ENCODE measurements around the gene GATB.

GRCh38 chr4:151672996-151673395, 87.8 kb downstream of the GATB start:
- TF ChIP-seq BACH2 (CRISPR knock-in tag; IDR thresholded peaks at IDR 0.05; ENCODE audit: borderline replicate concordance) (no peak), ZC3H10 (CRISPR knock-in tag; IDR thresholded peaks at IDR 0.05) (no peak), CREB5 (CRISPR knock-in tag; IDR thresholded peaks at IDR 0.05; ENCODE audit: low read depth) (no peak), PATZ1 (CRISPR knock-in tag; IDR thresholded peaks at IDR 0.05; ENCODE audit: borderline replicate concordance) (no peak), POU6F1 (CRISPR knock-in tag; IDR thresholded peaks at IDR 0.05; ENCODE audit: borderline replicate concordance, low read depth) (no peak), ESRRG (CRISPR knock-in tag; IDR thresholded peaks at IDR 0.05) (no peak), TOX (CRISPR knock-in tag; IDR thresholded peaks at IDR 0.05; ENCODE audit: borderline replicate concordance) (no peak), ZNF8 (CRISPR knock-in tag; IDR thresholded peaks at IDR 0.05) (no peak), ARNTL (CRISPR knock-in tag; IDR thresholded peaks at IDR 0.05; ENCODE audit: borderline replicate concordance, low read depth) (no peak), PPARA (CRISPR knock-in tag; IDR thresholded peaks at IDR 0.05; ENCODE audit: borderline replicate concordance) (no peak)
